Fibroblast of upper back skin (primary cell): Measurements from ENCODE around the gene CD177.
"Not testable (repeated sequence)": the region's sequence is repeated elsewhere in the genome, so short reads cannot be mapped to it uniquely, and the experiment has no call there.

Experiments used
- DNase-seq: peaks from one replicate; pipeline ENCODE4 v3.0.0-alpha.2; 2013

CD177 gene

GRCh38 chr19:43382586-43383216 lies 29.2 kb downstream of the CD177 start:
- DNase-seq, result not testable (repeated sequence)

GRCh38 chr19:43383254-43383653 lies 29.8 kb downstream of the CD177 start:
- DNase-seq, result not testable (repeated sequence)

- DNase-seq, result not testable (repeated sequence)
These were observed 30.3 kb downstream of the CD177 start for GRCh38 chr19:43383759-43384158.

- DNase-seq, result not testable (repeated sequence)
These were observed 37.5 kb downstream of the CD177 start for GRCh38 chr19:43390903-43391551.

GRCh38 chr19:43391552-43391935 lies 38.1 kb downstream of the CD177 start:
- not testable (repeated sequence) for DNase-seq

- not testable (repeated sequence) for DNase-seq
These were observed 40.0 kb downstream of the CD177 start for GRCh38 chr19:43393501-43393900.

GRCh38 chr19:43395561-43395960 lies 42.1 kb downstream of the CD177 start:
- DNase-seq, result no peak

GRCh38 chr19:43406297-43406696 lies 52.8 kb downstream of the CD177 start:
- no peak for DNase-seq

GRCh38 chr19:43407416-43408005 lies 54.0 kb downstream of the CD177 start:
- DNase-seq, result no peak

- no peak for DNase-seq
These were observed 54.6 kb downstream of the CD177 start for GRCh38 chr19:43408043-43408442.

- no peak for DNase-seq
These were observed 55.9 kb downstream of the CD177 start for GRCh38 chr19:43409415-43409814.

GRCh38 chr19:43412441-43412840 lies 59.0 kb downstream of the CD177 start:
- DNase-seq, result no peak
